G401 (cell line): ENCODE results near the gene SLX4IP. TPM values are rescaled to one million over a fixed set of nuclear protein-coding genes. Genes with fewer than 3 reads are reported as not detected.
A peak's percentile ranks its signal among the peaks of the same experiment; 100 is the strongest.

Source experiments
- DNase-seq: peaks from one replicate; pipeline ENCODE4 v3.0.0-alpha.2; 2015; ENCODE audit warnings: low spot score
- in situ Hi-C: cut with HindIII; loops from 2 replicates; pipeline ENCODE4 v1.10.0; 2016; ENCODE audit warnings: low sequenced_read_pairs, mixed read lengths
- total RNA-seq: library from RNA; depleted of rRNA; stranded (reverse); fragments of >200 nt; shearing (Covaris generic); gene quantifications from 2 replicates; pipeline ENCODE4 v1.2.3, GENCODE V29; 2014

Gene SLX4IP
- total RNA-seq, 1 experiment from 2014 or later: 2.7 TPM

GRCh38 chr20:10633718-10634117 lies 198.6 kb downstream of the SLX4IP start:
- in situ Hi-C loops: no loop called here
- no peak for DNase-seq

- no peak for DNase-seq
- in situ Hi-C loops: no loop called here
Measured at GRCh38 chr20:10634211-10634610, 199.1 kb downstream of the SLX4IP start.

- in situ Hi-C loops: no loop called here
Measured at GRCh38 chr20:10634683-10635411, 199.7 kb downstream of the SLX4IP start.

GRCh38 chr20:10635476-10636208 lies 200.5 kb downstream of the SLX4IP start:
- no peak for DNase-seq
- in situ Hi-C loops: no loop called here

More at GRCh38 chr20:10634683-10635411, 199.7 kb downstream of the SLX4IP start:
- DNase-seq: no peak

GRCh38 chr20:10636326-10636818 lies 201.3 kb downstream of the SLX4IP start:
- in situ Hi-C loops: no loop called here
- DNase-seq: no peak

GRCh38 chr20:10637031-10637559 lies 202.0 kb downstream of the SLX4IP start:
- DNase-seq: no peak
- in situ Hi-C loops: no loop called here

- no peak for DNase-seq
- in situ Hi-C loops: no loop called here
Measured at GRCh38 chr20:10637563-10637962, 202.5 kb downstream of the SLX4IP start.

- in situ Hi-C loops: no loop called here
- no peak for DNase-seq
Measured at GRCh38 chr20:10639077-10639736, 204.1 kb downstream of the SLX4IP start.

GRCh38 chr20:10639737-10640556 lies 204.8 kb downstream of the SLX4IP start:
- peak; percentile 16 for DNase-seq
- in situ Hi-C loops: no loop called here

- no peak for DNase-seq
- in situ Hi-C loops: no loop called here
Measured at GRCh38 chr20:10640897-10641296, 205.8 kb downstream of the SLX4IP start.

- DNase-seq: no peak
- in situ Hi-C loops: no loop called here
Measured at GRCh38 chr20:10641467-10641866, 206.4 kb downstream of the SLX4IP start.

- in situ Hi-C loops: no loop called here
Measured at GRCh38 chr20:10641893-10642292, 206.8 kb downstream of the SLX4IP start.

GRCh38 chr20:10642856-10643559 lies 207.9 kb downstream of the SLX4IP start:
- no peak for DNase-seq
- in situ Hi-C loops: no loop called here

More at GRCh38 chr20:10641893-10642292, 206.8 kb downstream of the SLX4IP start:
- no peak for DNase-seq

GRCh38 chr20:10643560-10643873 lies 208.4 kb downstream of the SLX4IP start:
- DNase-seq: no peak
- in situ Hi-C loops: no loop called here

- in situ Hi-C loops: no loop called here
- DNase-seq: no peak
Measured at GRCh38 chr20:10644458-10645204, 209.5 kb downstream of the SLX4IP start.

GRCh38 chr20:10645205-10645570 lies 210.1 kb downstream of the SLX4IP start:
- no peak for DNase-seq
- in situ Hi-C loops: no loop called here

- in situ Hi-C loops: no loop called here
- no peak for DNase-seq
Measured at GRCh38 chr20:10646006-10646405, 210.9 kb downstream of the SLX4IP start.

GRCh38 chr20:10646886-10647420 lies 211.8 kb downstream of the SLX4IP start:
- no peak for DNase-seq
- in situ Hi-C loops: no loop called here
